GM08714 (cell line): ENCODE results near the gene PDE3A.

ENCODE experiments used
- H3K4me3 ChIP-seq: fragments of 200-500 bp; sonication (Bioruptor generic); 2 replicates; pipeline ENCODE4 v1.5.1; 2014; ENCODE audit warnings: mild to moderate bottlenecking, low read length, inconsistent platforms
- ZNF274 ChIP-seq: IDR thresholded peaks from 2 replicates; pipeline ENCODE4 v1.6.1; 2012; ENCODE audit warnings: mild to moderate bottlenecking, low read depth, low read length

PDE3A gene

GRCh38 chr12:20448781-20449180 lies 80.4 kb downstream of the PDE3A start:
- no peak for TF ChIP-seq ZNF274
- no peak overlapping the region for H3K4me3 ChIP-seq

GRCh38 chr12:20450591-20451180 lies 82.3 kb downstream of the PDE3A start:
- H3K4me3 ChIP-seq, result no peak overlapping the region
- no peak for TF ChIP-seq ZNF274

- no peak overlapping the region for H3K4me3 ChIP-seq
- TF ChIP-seq ZNF274, result no peak
Observed at GRCh38 chr12:20451761-20452160, 83.4 kb downstream of the PDE3A start.

- no peak for TF ChIP-seq ZNF274
- no peak overlapping the region for H3K4me3 ChIP-seq
Observed at GRCh38 chr12:20452496-20453010, 84.2 kb downstream of the PDE3A start.

GRCh38 chr12:20453756-20454310 lies 85.5 kb downstream of the PDE3A start:
- H3K4me3 ChIP-seq, result no peak overlapping the region
- no peak for TF ChIP-seq ZNF274

GRCh38 chr12:20455001-20455706 lies 86.8 kb downstream of the PDE3A start:
- no peak overlapping the region for H3K4me3 ChIP-seq
- no peak for TF ChIP-seq ZNF274

GRCh38 chr12:20457582-20457981 lies 89.2 kb downstream of the PDE3A start:
- TF ChIP-seq ZNF274, result no peak
- no peak overlapping the region for H3K4me3 ChIP-seq

GRCh38 chr12:20458011-20458410 lies 89.7 kb downstream of the PDE3A start:
- no peak for TF ChIP-seq ZNF274
- no peak overlapping the region for H3K4me3 ChIP-seq

- no peak overlapping the region for H3K4me3 ChIP-seq
- TF ChIP-seq ZNF274, result no peak
Observed at GRCh38 chr12:20459920-20460319, 91.6 kb downstream of the PDE3A start.

- no peak for TF ChIP-seq ZNF274
- H3K4me3 ChIP-seq, result no peak overlapping the region
Observed at GRCh38 chr12:20460956-20461355, 92.6 kb downstream of the PDE3A start.

GRCh38 chr12:20463913-20464524 lies 95.7 kb downstream of the PDE3A start:
- no peak for TF ChIP-seq ZNF274
- H3K4me3 ChIP-seq, result no peak overlapping the region

- no peak for TF ChIP-seq ZNF274
- H3K4me3 ChIP-seq, result no peak overlapping the region
Observed at GRCh38 chr12:20469300-20469699, 101.0 kb downstream of the PDE3A start.

- no peak for TF ChIP-seq ZNF274
Observed at GRCh38 chr12:20469756-20470155, 101.4 kb downstream of the PDE3A start.

GRCh38 chr12:20472102-20472782 lies 103.9 kb downstream of the PDE3A start:
- TF ChIP-seq ZNF274, result no peak
- H3K4me3 ChIP-seq, result no peak overlapping the region

More at GRCh38 chr12:20469756-20470155, 101.4 kb downstream of the PDE3A start:
- H3K4me3 ChIP-seq, result no peak overlapping the region
